Muscle of arm (tissue), 12 donors: ENCODE measurements around the gene SPRN. TPM values are rescaled to one million over a fixed set of nuclear protein-coding genes. Genes with fewer than 3 reads are reported as not detected.
A peak's percentile ranks its signal among the peaks of the same experiment; 100 is the strongest.
"Not testable (repeated sequence)": the region's sequence is repeated elsewhere in the genome, so short reads cannot be mapped to it uniquely, and the experiment has no call there.

Experiments
- DNase-seq: peaks from one replicate; pipeline ENCODE4 v3.0.0-alpha.2; 2013
- polyA plus RNA-seq, 12 donors: library from polyadenylated mRNA; unstranded; fragments of 120-200 nt; gene quantifications; one replicate each; pipeline ENCODE4 v1.2.1, GENCODE V29; 2013; ENCODE audit not compliant: insufficient read length in 12 of 12

The SPRN gene
- polyA plus RNA-seq, 12 donors: 2.6 to 4.6 (median 3.6) TPM; not detected in 1

DNA sequence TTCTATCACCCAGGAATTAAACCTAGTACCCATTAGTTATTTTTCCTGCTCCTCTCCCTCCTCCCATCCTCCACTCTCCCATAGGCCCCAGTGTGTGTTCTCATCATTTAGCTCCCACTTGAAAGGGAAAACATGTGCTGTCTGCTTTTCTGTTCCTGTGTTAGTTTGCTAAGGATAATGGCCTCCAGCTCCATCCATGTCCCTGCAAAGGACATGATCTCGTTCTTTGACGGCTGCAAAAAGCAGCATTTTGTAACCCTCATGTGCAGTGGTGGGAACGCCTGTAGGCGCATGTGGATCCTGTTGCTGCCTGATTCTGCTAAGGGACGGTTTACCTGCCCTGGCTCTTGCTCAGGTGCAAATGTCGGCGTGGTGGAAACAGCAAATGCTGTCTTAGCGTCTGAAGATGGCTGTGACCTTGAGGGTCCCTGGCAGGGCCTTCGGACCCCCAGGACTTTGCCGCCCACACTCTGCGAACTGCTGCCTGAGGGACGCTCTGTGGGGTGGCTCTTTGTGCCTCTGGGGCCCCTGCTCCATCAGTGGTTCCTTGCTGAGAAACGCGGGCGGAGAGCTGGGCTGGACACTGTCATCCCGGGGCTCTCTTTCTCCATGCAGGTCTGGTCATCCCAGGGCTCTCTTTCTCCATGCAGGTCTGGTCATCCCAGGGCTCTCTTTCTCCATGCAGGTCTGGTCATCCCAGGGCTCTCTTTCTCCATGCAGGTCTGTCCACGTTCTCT, 36.0 kb downstream of the SPRN start:
- DNase-seq: no peak

DNA sequence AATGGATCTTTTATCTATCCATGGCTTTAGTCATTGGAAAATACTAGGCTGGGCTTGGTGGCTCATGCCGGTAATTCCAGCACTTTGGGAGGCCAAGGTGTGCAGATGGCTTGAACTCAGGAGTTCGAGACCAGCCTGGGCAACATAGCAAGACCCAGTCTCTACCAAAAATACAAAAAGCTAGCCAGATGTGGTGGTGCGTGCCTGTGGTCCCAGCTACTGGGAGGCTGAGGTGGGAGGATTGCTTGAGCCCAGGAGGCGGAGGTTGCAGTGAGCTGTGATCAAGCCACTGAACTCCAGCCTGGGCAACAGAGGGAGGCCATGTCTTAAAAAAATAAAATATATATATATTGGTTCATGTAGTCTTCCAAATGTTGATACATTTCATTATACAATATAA, 37.5 kb downstream of the SPRN start:
- not testable (repeated sequence) for DNase-seq

DNA sequence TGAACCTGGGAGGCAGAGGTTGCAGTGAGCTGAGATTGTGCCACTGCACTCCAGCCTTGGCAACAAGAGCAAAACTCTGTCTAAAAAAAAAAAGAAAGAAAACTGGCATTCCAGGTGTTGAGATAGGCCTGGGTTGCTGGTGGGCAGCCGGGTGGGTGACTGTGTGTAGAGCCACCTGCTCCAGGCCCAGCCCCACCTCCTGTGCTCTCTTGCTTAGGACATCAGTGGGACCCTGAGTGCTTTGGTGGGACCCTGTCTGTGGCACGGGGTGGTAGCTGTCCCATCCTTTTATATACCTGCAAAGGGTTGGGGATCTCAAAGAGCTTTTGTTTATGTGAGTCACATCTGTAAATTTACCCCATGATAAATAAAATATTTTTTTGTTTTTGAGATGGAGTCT, 39.2 kb downstream of the SPRN start:
- no peak for DNase-seq

DNA sequence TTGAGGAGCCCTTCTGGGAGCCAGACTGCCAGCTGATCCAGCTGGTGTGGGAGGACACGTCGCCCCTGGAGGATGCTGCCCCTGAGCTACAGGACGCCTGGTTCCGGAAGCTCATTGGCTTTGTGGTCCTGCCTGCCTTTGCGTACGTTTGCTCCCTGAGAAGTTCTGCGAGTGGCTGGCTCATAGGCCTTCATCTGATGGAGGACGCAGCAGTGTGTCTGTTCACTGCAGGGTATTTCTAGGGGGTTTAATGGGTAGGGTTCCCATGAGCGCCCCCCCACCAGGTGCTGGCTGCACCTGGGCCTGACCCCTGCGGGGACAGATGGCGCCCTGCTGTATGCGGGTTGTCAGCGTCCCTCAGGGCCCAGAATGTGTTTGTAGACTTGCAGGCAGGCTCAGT, 40.4 kb downstream of the SPRN start:
- no peak for DNase-seq

DNA sequence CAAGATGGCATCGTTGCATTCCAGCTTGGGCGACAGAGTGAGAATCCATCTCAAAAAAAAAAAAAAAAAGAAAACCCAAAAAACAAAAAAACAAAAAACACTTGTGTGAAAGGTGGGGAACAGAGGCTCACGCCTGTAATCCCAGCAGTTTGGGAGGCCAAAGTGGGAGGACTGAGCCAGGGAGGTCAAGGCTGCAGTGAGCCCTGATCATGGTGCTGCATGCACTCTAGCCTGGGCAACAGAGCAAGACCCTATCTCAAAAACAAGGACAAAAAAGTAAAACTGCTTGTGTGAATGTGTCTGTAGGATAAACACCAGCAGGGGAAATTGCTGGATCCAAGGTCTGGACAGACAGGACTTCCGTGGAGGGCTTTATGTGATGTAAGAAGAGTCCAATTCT, 40.9 kb downstream of the SPRN start:
- no peak for DNase-seq

DNA sequence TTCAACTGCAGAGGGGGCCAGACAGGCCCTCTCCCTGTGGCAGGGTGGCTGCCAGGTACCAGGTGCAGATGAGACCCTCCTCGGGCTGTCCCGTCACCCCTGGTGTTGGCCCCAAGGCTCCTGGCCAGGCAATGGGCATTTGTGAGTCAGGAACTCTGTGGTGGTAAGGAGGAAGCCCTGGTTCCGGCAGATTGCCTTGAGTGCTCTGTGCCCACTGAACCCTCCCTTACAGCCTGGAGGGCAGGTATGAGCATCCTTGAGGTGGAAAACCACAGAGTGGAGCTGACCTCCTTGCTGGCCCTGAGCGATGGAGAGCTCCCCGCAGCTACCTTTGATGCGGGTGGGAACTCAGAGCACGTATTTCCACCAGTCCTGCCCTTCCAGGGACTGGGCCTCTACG, 43.4 kb downstream of the SPRN start:
- DNase-seq: no peak

DNA sequence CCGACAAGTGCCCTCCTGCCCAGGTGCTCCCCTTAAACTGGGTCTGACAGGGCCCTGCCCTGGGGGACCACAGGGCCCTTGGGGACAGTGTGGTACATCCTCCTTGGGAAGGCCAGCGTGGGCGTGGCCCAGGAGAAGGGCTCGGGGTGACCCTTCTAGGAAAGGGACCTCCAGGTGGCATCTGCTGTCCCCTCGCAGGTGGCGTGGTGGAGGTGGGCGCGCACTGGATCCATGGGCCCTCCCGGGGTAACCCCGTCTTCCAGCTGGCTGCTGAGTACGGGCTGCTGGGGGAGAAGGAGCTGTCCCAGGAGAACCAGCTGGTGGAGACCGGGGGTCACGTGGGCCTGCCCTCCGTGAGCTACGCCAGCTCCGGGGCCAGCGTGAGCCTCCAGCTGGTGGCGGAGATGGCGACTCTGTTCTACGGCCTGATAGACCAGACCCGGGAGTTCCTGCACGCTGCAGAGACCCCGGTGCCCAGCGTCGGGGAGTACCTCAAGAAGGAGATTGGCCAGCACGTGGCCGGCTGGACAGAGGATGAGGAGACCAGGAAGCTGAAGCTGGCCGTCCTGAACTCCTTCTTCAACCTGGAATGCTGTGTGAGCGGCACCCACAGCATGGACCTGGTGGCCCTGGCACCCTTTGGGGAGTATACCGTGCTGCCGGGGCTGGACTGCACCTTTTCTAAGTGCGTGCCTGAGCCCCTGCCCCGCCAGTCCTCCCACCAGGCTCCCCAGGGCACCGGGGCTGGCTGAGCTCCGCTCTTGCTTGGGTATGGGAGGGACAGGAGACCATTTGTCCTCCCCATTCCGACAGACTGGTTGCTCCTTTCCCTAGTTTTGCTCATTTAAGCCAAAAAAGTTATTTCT, 44.4 kb downstream of the SPRN start:
- DNase-seq: no peak

DNA sequence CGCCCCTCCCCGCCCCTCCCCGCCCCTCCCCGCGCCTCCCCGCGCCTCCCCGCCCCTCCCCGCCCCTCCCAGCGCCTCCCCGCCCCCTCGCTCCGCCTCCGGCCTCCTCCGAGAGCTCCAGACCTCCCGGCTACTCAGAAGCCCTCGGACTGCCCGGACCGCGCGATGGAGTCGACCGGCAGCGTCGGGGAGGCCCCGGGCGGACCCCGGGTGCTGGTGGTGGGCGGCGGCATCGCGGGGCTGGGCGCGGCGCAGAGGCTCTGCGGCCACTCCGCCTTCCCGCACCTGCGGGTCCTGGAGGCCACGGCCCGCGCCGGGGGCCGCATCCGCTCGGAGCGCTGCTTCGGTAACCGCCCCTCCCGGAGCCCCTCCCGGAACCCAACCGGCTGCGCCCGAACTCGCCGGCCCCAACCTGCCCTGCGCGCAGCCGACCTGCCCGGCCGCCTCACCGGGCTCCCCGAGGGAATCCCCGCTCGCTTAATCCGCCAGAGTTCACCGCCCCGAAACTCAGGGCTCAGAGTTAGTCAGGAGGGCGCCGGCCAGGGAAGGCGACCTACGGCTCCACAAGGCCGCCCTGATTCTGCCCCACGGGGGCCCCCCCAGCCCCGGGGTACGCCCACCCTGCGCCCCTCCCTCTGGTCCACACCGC, 45.1 kb downstream of the SPRN start, which contains the start of gene PAOX:
Gene PAOX (plus strand): TSS at position 111 of the 649 bp plus-strand sequence. CDS start 55 bp downstream, at position 166.
- DNase-seq: no peak

DNA sequence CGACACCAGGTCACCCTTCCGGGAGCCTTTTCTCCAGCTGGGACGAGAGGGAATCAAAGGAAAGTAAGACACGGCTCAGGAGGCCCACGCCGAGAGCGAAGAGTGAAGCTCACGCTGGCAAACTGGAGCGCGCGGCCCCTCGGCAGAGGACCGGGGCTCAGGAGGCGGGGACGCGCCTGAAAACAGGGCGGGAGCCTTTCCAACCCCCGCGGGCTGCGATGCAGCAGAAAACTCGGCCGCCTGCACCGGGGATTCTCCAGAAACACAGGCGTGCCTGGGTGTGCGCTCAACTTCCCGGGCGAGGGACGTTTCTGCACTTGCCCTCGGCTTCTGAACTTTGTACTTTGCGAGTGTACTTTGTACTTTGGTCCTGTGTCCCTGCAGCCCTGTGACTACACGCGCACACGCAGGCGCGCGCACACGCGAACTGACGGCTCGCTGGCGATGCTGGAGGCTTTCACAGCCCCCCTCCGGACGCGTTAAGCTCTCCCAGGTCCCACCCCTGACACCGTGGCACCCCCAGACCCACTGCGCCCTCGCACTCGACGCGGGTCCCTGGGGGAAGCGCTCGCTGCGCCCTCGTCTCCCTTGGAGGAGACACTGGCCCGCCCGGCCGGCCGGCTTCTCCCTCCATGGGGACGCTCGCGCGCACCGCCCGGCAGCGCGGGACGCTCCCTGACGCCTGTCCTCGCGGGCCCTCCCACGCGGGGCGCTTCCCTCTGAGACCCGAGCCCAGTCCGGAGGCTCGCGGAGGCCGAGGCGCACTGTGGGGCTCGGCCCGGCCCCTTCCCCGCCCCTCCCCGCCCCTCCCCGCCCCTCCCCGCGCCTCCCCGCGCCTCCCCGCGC, 46.0 kb downstream of the SPRN start:
- peak; percentile 69 for DNase-seq

DNA sequence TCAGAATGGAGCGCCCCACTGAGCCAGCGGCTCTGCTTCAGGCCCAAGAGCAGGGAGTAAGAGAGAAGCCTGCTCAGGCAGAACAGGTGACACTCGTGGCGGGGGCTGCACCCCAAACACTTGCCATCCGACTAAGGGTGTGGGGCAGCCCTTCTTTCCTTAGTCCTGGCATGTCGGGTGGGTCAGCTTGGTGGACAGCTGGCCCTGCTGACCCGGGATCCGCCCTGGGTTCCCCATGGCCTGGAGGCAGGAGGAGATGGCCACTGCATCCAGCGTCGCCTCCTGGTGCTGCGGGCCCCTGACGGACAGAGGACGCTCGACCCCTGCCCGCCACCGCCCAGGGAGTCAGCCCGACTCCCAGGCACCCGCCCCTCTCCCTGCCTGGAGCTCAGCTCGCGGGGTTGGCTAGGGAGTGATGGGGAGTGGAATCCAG, 46.6 kb downstream of the SPRN start:
- no peak for DNase-seq

DNA sequence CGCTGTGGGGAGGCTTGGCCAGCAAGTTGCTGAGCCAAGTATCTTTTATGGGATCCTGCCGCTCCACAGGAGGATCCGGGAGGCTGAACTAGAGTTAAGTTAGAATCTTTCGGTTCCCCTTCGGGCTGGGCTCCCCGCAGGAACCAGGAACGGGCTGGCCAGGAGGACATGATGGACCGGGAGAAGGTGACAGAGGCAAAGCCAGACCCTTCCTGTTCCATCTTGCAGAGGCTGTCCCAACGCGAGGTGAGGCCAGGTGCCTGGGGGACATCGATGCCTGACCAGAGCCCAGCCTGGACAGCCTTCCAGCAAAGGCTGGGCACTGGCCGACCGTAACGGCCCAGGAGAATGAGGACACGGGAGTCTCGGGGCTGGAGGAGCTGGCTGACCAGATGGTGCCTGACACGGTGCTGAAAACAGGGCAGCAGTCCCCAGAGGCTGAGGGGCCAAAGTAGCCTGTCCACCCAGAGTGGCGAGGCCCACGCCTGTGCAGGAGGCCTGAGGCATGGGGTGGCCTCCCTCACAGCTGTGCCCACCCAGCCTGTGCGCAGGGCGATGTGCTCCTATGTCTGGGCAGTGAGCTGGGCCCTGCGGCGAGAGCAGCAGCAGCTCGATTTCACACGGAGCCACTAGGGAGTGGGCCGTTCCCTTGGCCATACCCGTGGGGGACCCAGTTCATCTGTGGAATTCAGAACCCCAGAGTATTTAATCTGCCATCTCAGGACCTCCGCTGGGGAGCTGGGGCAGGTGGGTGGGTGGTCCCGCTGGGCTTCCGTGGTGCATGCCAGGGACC, 47.2 kb downstream of the SPRN start:
- DNase-seq: no peak

DNA sequence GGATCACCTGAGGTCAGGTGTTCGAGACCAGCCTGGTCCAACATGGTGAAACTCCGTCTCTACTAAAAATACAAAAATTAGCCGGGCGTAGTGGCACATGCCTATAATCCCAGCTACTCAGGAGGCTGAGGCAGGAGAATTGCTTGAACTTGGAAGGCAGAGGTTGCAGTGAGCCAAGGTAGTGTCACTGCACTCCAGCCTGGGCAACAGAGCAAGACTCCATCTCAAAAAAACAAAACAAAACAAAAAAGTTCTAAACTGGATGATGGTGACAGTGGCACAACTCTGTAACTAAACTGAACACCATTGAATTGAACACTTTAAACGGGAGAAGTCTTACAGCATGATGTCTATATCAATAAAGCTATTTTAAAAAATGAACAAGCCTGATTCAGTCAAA, 48.2 kb downstream of the SPRN start:
- DNase-seq: not testable (repeated sequence)

DNA sequence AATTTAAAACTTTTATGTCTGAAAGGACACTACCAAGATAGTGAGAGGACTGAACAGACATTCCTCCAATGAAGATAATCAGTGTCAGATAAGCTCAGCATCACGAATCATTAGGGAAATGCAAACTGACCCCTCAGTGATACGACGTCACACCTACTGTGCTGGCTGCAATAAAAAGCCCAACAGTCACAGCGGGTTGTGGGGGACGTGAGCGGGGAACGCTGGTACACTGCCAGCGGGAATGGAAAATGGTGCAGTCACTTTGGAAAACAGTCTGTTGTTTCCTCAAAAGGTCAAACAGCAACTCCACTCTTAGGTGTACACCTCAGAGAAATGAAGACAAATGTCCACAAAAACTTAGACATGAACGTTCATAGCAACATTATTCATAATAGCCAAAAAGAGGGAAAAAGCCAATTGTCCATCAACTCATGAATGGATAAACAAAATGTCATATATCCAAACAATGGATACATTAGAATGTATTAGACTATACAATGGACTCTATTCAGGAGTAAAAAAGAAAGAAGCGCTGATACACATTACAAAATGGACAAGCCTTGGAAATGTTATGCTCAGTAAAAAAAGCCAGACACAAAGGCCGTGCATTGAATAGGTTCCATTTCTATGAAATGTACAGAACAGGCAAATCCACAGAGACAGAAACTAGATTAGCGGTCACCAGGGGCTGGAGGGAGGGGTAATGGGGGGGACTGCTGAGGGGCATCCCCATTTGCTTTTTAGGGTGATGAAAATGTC, 48.9 kb downstream of the SPRN start:
- DNase-seq: no peak

DNA sequence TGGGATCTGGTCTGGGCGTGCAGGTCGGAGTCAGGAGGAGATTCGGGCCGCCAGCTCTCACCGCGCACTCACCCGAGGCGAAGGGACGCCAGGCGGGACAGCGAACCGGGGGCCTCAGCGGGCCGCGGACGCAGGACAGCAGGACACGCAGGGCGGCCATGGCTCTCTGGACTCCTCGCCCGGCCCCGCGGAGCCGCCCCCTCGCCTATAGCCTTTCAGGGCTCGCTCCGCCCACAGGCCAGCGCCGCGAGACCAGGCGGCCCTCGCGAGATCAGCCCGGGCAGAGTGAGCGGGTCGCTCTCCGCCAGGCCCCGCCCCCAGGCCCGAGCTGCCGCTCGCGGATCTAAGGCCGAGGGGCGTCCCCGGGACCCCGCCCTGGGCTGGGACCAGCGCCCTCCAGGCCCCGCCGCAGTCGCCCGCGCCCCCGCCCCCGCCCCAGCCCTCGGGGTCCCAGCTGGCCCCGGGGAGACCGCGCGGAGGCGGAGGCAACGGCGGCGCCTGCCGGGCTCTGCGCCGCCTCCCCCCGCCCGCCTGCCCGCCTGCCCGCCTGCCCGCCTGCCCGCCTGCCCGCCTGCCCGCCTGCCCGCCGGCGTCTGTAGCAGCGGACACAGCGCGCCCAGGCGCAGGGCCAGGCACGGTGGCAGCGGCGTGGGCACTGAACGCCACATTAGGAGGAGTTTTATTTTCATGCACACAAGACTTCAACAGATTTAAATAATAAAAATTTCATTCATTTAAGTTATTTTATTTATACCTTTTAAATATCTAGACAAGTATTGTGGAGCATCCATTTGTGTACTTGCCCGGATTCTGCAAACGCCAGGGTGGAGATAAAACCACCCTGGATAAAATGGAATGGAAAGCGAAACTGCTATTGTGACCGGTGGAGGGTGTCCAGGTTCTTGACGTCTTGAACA, 51.0 kb downstream of the SPRN start, which contains the start of gene ECHS1:
Gene ECHS1 (minus strand): TSS at position 181 of the 917 bp plus-strand sequence. CDS start 21 bp downstream, at position 160.
- peak; percentile 96 for DNase-seq

DNA sequence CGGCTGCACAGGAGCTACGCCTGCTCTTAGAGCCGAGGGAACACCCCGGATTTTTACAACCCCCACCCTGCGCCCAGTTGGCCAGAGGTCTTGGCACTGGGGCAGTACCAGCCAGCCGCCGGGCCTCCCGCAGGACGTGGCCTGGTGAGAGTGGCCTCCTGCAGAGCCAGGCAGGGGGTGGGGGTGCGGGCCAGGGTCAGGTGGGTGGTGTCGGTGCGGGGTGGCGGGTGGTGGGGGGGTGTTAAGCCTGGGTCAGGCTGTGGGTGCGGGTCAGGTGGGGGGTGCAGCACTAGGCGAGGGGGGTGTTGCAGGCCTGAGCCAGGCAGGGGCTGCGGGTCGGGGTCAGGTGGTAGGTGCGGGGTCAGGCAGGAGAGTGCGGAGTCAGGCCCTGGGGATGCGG, 51.9 kb downstream of the SPRN start:
- no peak for DNase-seq
